ENCODE data around the gene BCKDHB. TPM values are rescaled to one million over a fixed set of nuclear protein-coding genes. Genes with fewer than 3 reads are reported as not detected.

Gene BCKDHB
- total RNA-seq, 1 donor from 2014 or later, result 27.4 TPM

Other genes starting within 250 kb of the BCKDHB start
- gene ELOVL4, start 159.1 kb upstream of the BCKDHB start, total RNA-seq, result 2.7 TPM
- 16.6 TPM for gene TTK, start 102.0 kb upstream of the BCKDHB start, total RNA-seq

All from tongue (tissue), 1 donor.